Suppressor macrophage treated with lipopolysaccharide for 4 hours (primary cell): ENCODE data around the gene VWA8.
"Not testable (repeated sequence)": the region's sequence is repeated elsewhere in the genome, so short reads cannot be mapped to it uniquely, and the experiment has no call there.

Source experiments
- DNase-seq: peaks from one replicate; pipeline ENCODE4 v3.0.0-alpha.2; 2020

VWA8 gene

DNA sequence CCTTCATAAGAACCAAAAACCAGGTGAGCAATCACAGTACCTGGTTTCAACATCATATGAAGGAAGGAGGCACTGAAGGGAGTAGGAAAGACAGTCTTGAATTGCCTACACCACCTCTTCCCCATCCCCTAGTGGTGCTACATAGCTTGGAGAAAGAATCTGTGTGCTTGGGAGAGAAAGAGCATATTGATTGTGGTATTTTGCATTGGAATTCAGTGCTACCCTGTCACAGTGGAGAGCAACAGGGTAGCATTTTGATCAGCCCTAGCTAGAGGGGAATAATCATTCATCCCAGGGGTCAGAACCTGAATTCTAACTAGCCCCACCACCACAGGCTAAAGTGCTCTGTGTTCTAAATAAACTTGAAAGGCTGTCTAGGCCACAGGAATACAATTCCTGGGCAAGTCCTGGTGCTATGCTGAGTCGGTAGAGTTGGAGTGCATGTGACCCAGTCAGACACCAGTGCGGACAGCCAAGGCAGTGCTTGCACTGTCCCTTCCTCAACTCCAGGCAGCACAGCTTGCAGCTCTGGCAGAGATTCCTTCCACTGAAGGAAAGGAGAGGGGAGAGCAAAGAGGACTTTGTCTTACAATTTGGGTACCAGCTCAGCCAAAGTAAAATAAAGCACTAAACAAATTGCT is 158.7 kb downstream of the VWA8 start:
- DNase-seq: no peak

GRCh38 chr13:41791056-41791455 is 169.9 kb downstream of the VWA8 start:
- DNase-seq: no peak

DNA sequence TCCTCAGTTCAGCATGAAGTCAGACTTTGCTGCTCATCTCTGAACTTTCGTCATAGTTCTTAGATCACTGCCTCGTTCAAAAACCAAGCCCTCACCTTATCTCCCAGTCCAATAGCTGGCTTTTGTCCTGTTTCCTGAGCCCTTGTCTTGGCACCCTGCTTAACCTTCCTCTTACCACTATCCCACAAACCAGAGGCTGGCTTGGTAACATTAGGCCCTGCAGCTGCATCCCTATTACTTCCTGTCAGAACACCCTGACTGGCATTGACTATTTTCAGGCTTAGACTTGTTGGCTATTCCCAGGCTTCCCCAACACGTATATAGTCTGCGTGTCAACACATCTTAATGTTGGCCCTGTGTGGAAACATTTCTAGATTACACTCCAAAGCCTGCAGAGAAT is 172.4 kb downstream of the VWA8 start:
- peak; percentile 12 for DNase-seq

DNA sequence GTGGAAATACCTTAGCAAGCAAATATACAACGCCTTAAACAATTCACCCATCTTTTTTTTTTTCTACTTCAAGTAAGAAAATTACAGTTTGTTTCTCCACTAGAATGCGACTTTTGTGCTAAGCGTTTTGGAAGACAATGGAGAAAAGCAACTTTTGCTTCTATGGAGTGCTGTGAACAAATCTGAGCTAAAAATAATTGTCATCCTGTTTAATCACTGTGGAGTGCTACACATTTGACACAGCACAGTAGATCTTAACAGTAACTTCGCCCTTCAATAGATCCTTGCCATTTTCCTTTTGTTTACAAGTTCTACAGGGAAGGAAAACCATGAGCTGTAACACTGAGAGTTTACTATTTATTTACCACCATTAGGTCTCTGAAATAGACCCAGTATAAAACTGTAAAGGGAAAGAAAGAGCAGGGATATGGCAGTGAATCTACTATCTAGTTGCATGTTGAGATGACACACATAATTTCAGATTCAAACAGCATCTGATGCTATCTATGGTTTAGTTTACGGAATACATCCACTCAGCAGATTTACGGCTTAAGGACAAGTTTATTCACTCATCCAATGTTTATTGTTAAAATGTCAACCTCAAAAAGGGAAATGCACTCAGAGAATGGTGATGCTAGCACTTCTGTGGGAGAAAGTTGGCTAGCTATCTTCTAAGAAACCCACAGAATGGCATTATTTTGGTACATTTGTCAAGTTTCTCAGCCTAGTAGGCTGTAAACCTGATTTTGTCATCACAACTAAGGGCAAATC is 175.3 kb downstream of the VWA8 start:
- DNase-seq: peak; percentile 52

GRCh38 chr13:41782086-41782485 is 178.8 kb downstream of the VWA8 start:
- DNase-seq: no peak

- DNase-seq: peak; percentile 12
Observed at GRCh38 chr13:41780715-41781706, 179.9 kb downstream of the VWA8 start.

- no peak for DNase-seq
Observed at GRCh38 chr13:41775251-41775650, 185.7 kb downstream of the VWA8 start.

DNA sequence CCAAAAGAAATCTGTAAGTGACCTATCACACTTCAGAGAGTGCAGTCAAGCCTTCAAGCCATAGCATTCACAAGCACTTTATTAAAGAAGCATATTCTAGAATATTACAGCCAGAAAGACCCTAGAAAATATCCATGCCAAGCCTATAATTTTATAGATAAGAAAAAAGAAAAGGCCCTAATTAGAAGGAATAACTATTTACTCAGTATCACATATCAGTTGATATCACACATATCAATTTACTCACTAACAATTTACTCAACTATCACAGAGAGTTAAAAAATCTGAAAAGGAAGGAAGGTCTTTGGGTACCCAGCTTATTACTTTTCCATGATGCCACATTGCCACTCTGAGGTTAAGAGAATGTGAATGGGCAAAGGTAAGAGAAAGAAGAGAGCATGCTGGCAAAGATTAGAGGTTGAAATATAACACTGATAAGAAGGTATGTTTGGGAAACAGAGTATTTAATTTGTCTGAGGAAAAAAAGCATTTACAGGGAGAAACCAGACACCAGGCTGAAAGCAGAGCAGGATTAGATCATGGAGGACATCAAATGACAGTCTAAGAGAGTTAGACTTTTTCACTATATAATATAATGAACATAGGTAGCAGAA is 186.2 kb downstream of the VWA8 start:
- DNase-seq: no peak

GRCh38 chr13:41767801-41768200 is 193.1 kb downstream of the VWA8 start:
- DNase-seq: no peak

- DNase-seq: no peak
Observed at GRCh38 chr13:41766439-41766838, 194.5 kb downstream of the VWA8 start.

DNA sequence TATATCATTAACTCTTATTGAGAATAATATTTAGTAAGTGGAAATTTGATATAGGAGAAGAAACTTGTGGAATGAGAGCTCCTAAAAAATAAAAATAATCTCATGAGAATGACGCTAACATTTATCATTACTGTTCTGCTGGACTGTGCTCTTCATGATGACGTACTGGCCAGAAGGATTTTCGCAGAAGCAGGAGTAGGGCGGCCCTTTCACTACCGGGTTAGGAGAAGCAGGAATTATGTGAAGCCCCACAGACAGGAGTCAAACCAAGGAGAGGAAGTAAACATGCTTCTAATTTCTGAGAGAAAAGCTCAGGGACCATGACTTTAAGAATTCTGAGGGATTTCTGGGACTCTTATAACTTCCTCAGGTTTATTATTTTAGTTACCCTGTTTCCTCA is 195.1 kb downstream of the VWA8 start:
- DNase-seq: no peak

DNA sequence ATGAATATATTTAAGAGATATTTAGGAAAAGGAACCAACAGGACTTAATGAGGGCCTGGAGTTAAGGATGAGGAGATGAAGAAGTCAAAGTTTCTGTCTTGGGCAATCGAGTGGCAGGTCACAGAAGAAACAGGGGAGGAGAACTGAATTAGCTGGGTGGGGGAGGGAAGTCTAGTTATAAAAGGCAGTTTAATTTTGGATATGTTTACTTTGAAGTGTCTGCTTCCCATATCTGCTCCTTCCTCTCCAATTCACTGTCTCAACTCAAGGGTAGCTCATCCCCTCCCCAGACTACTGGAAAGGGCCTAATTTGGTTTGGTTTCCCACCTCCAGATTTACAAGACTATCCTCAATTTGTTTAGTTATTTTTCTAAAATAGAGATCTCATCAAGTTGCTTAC is 195.9 kb downstream of the VWA8 start:
- DNase-seq: peak; percentile 16

GRCh38 chr13:41764558-41764957 is 196.4 kb downstream of the VWA8 start:
- DNase-seq: no peak

- DNase-seq: no peak
Observed at GRCh38 chr13:41763782-41764181, 197.1 kb downstream of the VWA8 start.

DNA sequence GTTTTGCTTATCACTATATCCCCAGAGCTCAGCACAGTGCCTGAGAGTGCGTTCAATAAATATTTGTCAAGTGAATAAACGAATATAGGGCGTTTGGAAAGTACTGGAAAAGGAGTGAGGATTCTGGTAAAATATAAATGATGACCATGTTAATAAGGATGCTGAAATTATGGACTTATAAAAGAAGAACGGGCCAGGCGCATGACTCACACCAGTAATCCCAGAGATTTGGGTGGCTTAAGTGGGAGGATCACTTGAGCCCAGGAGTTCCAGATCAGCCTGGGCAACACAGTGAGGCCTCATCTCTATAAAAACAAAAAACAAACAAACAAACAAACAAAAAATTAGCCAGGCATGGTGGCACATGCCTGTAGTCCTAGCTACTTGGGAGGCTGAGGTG is 198.1 kb downstream of the VWA8 start:
- no peak for DNase-seq

- DNase-seq: no peak
Observed at GRCh38 chr13:41756198-41756880, 204.6 kb downstream of the VWA8 start.

DNA sequence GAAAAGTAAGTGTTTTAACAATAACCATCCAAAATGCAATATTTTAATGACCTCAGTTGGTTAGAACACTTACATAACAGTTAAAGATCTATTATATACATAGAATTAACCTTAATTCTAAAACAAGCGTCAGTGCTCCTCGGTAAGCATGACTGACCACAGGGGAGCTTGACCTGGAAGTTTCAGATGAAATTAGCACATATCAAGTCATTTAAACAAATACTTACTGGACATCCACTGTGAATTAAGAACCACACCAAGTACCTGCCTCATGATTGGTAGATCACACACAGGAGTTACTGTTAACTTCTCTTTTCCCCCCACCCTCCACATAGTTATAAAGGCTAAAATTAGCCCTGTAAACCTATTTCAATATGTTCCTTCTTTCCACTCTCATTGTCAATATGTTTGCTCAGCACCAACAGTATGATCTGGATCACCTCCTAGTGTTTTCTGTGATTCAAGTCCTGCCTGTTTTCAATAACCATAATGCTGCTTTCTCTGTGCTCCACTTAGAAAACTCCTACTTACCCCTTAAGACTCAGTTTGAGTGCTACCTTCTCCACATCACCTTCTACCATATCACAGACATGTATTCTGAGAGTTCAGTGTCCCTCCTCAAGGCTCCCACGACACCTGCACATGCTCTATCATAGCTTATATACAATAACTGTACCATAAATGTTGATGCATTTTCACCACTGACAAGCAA is 209.0 kb downstream of the VWA8 start:
- DNase-seq: no peak

- DNase-seq: no peak
Observed at GRCh38 chr13:41751277-41751676, 209.6 kb downstream of the VWA8 start.

GRCh38 chr13:41746259-41746658 is 214.7 kb downstream of the VWA8 start:
- DNase-seq: no peak

GRCh38 chr13:41745496-41745895 is 215.4 kb downstream of the VWA8 start:
- not testable (repeated sequence) for DNase-seq

GRCh38 chr13:41742917-41743552 is 217.9 kb downstream of the VWA8 start:
- no peak for DNase-seq
